NCI-H2081 (cell line): ENCODE results near the gene RIMS1.

Source experiments
- DNase-seq, 2 experiments: peaks; one replicate each; lab custom pipeline; 2025; lab: John Stamatoyannopoulos, UW

The RIMS1 gene

GRCh38 chr6:72084992-72085569 lies 198.7 kb downstream of the RIMS1 start:
- DNase-seq: peak in 1 of 2 experiments; percentile 28

- no peak for DNase-seq
These were observed 208.2 kb downstream of the RIMS1 start for GRCh38 chr6:72094506-72094905.

- peak in 1 of 2 experiments; percentile 21 for DNase-seq
These were observed 216.2 kb downstream of the RIMS1 start for GRCh38 chr6:72102561-72102960.

GRCh38 chr6:72111611-72112010 lies 225.3 kb downstream of the RIMS1 start:
- DNase-seq: no peak

- no peak for DNase-seq
These were observed 244.0 kb downstream of the RIMS1 start for GRCh38 chr6:72130327-72130726.

GRCh38 chr6:72132427-72132826 lies 246.1 kb downstream of the RIMS1 start:
- DNase-seq: no peak

- DNase-seq: no peak
These were observed 246.5 kb downstream of the RIMS1 start for GRCh38 chr6:72132851-72133250.

GRCh38 chr6:72133324-72133723 lies 247.0 kb downstream of the RIMS1 start:
- DNase-seq: peak in 1 of 2 experiments; percentile 30

GRCh38 chr6:72140795-72141194 lies 254.4 kb downstream of the RIMS1 start:
- no peak for DNase-seq

GRCh38 chr6:72149715-72150114 lies 263.4 kb downstream of the RIMS1 start:
- DNase-seq: no peak

- no peak for DNase-seq
These were observed 265.4 kb downstream of the RIMS1 start for GRCh38 chr6:72151742-72152141.

GRCh38 chr6:72175916-72176315 lies 289.6 kb downstream of the RIMS1 start:
- no peak for DNase-seq

- DNase-seq: no peak
These were observed 296.2 kb downstream of the RIMS1 start for GRCh38 chr6:72182337-72183246.

GRCh38 chr6:72203983-72204382 lies 317.6 kb downstream of the RIMS1 start:
- DNase-seq: no peak

GRCh38 chr6:72205500-72205899 lies 319.1 kb downstream of the RIMS1 start:
- no peak for DNase-seq

GRCh38 chr6:72206606-72207005 lies 320.3 kb downstream of the RIMS1 start:
- no peak for DNase-seq

- peak; percentile 10 to 52 for DNase-seq
These were observed 326.3 kb downstream of the RIMS1 start for GRCh38 chr6:72212686-72213085.

GRCh38 chr6:72213654-72214053 lies 327.3 kb downstream of the RIMS1 start:
- no peak for DNase-seq

GRCh38 chr6:72216222-72217068 lies 330.1 kb downstream of the RIMS1 start:
- no peak for DNase-seq

GRCh38 chr6:72217626-72218025 lies 331.3 kb downstream of the RIMS1 start:
- no peak for DNase-seq

GRCh38 chr6:72218125-72218524 lies 331.8 kb downstream of the RIMS1 start:
- peak in 1 of 2 experiments; percentile 32 for DNase-seq

- DNase-seq: no peak
These were observed 333.2 kb downstream of the RIMS1 start for GRCh38 chr6:72219536-72219935.
